RCC 7860 (cell line): Measurements from ENCODE around the gene PDZD7.

Experiments
- DNase-seq: peaks from one replicate; pipeline ENCODE4 v3.0.0-alpha.2; 2015; ENCODE audit warnings: low spot score
- FAIRE-seq: peaks from 2 replicates; lab custom pipeline; 2012; peaks lifted over from hg19 to GRCh38; lab: Jason Lieb, UNC

PDZD7 gene

DNA sequence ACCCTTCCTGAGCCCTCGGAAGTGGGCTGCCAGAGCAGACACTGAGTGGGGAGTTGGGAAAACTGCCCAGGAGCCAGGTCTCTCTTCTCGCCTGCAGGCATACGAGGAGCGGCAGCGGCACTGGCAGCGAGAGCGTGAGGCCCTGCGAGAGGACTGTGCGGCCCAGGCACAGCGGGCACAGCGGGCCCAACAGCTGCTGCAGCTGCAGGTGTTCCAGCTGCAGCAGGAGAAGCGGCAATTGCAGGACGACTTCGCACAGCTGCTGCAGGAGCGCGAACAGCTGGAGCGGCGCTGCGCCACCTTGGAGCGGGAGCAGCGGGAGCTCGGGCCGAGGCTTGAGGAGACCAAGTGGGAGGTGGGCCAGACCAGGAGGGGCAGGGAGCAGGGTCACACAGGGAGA lies 25.6 kb downstream of the PDZD7 start:
- DNase-seq (no peak), FAIRE-seq (no peak)

DNA sequence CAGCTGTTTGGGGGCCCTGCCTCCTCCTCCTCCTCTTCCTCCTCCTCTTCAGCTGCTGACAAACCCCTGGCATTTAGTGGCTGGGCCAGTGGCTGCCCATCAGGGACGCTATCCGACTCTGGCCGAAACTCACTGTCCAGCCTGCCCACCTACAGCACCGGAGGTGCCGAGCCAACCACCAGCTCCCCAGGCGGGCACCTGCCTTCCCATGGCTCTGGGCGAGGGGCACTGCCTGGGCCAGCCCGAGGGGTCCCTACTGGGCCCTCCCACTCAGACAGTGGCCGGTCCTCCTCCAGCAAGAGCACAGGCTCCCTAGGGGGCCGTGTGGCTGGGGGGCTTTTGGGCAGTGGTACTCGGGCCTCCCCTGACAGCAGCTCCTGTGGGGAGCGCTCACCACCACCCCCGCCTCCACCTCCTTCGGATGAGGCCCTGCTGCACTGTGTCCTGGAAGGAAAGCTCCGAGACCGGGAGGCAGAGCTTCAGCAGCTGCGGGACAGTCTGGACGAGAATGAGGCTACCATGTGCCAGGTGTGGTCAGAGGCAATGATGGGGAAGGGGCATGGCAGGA lies 27.2 kb downstream of the PDZD7 start:
- DNase-seq (no peak), FAIRE-seq (no peak)

DNA sequence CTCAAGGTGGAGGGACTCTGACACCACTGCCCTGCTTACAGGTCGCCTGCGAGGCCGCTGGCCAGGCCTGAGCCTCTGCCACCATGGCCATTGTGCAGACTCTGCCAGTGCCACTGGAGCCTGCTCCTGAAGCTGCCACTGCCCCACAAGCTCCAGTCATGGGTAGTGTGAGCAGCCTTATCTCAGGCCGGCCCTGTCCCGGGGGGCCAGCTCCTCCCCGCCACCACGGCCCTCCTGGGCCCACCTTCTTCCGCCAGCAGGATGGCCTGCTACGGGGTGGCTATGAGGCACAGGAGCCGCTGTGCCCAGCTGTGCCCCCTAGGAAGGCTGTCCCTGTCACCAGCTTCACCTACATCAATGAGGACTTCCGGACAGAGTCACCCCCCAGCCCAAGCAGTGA lies 28.5 kb downstream of the PDZD7 start:
- no peak for DNase-seq
- FAIRE-seq, result no peak

DNA sequence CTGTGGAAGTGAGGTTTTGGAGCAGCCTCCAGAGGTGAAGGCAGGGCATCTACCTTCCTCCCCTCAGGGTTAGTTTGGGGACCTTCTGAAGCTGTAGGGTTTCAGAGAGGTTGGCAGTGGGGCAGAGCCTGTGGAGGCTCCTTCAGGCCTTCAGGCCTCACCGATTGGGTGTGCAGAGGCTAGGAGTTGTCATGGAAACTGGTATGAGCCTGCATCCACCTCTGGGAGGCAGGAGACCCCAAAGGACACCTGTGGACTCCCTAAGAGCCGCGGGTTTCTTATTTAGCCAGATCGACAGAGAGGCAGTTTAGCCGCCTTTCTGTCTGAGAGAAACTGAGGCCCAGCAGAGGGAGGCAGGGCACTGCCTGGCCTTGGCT lies 29.3 kb downstream of the PDZD7 start:
- DNase-seq (no peak), FAIRE-seq (no peak)

DNA sequence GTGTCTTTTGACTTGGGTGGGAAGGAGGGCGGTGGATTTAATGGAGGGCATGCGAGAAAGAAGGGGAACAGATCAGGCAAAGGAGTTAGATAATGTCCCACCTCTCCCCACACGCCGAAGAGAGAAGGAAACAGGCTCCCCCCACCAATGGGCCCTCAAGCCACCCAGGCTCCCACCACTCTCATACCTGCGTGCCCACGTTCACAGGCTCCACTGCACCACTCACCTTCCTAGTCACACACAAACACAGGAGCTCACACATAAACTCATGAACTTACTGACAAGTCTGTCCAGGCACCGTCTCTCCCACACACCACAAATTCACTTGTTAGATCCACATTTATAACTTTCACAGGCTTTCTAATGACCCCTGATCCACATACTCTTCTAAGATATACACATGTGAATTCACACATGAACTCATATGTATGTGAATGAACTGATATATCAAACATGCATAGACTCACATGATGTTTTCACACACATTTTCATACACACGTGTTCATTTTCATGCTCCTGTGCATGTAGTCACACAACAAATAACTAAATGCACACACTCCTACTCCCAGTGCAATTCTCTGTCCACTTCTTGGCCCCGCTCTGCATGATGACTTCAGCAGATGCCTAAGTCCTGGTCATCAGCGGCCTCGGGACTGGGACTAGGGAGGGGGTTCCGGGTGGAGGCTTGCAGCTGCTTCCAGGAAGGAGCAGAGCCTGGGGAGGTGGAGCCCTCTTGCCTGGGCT lies 29.8 kb downstream of the PDZD7 start:
- DNase-seq, result peak; percentile 77
- peak; percentile 81 for FAIRE-seq

DNA sequence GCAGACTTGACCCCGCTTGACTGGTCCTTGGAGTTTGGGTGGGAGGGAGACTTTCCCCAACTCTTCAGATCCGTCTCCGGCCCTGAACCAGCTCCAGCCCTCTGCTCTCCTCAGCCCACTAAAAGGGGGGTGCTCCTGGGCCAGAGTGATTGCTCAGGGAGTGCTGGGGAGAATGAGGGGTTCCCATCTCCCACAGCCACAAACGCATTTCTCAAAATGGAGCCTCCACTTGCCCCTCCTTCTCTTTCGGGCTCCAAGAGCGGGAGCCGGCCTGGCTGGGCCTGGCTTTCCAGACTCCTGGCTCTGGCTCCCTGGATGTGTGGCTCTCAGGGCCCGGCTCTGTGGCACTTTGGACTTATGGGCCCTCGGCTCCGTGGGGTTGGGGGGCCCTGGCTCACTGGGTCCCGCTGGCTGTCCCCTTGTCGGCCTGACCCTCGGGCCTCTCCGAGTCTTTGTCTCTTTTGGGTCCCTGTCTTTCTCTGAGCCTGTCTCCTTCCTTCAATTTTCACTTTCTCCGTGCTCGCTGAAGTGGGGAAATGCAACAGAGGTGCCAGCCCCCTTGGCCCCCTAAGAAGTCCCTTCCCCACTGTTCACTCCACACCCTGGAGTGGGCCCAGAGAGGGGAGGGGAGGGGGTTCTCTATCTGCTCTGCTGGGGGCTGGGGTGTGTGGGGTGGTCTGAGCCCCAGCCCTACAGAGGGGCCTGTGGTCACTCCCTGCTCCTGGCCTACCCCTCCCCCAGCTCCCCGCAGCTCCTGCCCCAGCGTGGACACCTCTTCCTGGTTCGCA lies 30.6 kb downstream of the PDZD7 start:
- FAIRE-seq (no peak), DNase-seq (no peak)

DNA sequence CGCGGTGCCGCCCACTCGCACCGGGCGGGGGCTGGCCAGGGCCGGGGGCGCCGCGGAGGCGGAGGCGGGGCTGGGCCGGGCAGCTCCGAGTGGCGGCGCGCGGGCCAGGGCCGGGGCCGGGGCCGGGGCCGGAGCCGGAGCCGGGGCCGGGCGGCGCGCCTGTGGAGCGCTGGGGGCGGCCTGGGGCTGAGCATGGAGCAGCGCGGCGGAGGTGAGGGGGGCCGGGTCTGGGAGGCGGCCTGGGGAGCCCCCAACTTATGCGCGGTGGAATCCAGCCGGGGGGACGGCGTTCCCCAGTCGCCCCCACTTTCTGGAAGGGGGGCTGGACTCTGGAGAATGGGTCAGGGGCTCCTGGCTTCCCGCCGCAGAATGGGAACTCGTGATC lies 31.2 kb downstream of the PDZD7 start, which contains the start of gene LZTS2:
LZTS2 (plus strand) TSS at position 67 of the 385 bp plus-strand sequence. CDS start 2,731 bp downstream, outside the sequence.
- FAIRE-seq (no peak), DNase-seq (no peak)

DNA sequence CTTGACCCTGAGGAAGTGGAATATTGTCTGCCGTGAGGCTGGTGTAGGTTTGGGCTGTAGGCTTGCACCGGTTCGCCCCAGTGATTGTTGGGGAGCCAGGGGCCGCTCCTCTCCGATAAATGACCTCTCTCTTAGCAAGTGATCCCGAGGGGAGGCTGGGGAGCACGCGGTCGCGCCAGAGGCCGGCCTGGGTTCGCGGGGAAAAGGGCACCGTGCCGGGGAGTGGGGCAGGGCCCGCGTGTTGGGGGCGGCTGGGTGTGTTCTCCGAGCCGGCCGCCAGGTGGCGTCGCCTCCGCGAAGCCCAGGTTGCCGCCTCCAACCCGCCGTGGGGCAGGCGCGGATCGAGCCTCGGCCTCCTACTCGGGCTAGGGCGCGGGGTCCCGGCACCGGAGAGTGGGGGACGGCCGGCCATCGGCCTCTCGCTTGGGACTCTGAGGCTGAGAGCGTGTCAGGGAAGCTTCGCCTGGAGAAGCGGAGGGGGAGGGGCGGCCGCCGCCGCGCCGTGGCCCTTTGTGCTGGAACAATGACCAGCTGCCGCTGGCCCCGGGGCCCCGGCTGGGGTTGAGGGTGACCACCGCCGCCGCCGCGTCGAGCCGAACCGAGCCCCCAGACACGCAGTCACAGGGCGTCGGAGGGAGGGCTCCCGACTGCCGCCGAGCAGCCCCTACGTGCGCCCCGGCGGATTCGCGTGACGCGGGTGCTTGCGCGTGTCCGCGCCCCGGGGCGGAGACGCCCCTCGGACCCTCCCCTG lies 31.8 kb downstream of the PDZD7 start:
- FAIRE-seq, result no peak
- DNase-seq, result peak; percentile 49

DNA sequence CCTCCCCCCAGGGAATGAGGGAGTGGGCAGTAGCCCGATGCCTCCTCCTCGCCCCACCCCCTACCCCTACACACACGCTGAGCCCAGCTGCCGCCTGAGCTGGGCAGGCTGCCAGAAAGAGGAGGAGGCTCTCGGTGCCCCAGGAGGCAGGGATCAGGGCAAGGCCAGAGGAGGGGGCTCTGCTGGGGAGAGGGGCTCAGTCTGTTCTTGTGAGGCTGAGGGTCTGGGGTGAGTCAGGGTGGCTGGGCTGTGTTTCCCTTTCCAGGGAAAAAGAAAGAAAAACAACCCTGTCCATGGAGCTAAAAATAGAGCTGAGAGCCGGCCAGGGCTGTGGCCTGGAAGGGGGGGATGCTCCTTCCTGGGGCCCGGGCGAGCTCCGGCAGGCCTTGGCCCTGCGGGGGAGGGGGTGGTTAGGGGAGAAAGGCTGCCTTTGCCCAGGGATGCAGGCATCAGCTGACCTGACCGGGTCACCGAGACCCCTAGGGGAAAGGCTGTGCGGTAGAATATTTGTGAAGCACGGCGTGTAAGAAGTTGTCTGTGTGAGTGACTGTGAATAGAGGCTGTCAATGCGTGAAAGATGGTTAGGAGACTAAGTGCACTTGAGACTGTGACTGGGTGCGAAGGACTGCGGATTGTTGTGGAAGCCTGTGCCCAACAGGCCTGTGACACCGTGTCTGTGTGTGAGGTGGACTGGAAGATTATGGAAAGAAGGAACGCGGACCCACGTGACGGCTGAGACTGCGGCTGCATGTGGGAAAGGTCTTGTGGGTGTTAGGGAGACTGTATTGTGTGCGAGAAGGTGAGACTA lies 32.5 kb downstream of the PDZD7 start:
- peak; percentile 69 for DNase-seq
- FAIRE-seq, result no peak

DNA sequence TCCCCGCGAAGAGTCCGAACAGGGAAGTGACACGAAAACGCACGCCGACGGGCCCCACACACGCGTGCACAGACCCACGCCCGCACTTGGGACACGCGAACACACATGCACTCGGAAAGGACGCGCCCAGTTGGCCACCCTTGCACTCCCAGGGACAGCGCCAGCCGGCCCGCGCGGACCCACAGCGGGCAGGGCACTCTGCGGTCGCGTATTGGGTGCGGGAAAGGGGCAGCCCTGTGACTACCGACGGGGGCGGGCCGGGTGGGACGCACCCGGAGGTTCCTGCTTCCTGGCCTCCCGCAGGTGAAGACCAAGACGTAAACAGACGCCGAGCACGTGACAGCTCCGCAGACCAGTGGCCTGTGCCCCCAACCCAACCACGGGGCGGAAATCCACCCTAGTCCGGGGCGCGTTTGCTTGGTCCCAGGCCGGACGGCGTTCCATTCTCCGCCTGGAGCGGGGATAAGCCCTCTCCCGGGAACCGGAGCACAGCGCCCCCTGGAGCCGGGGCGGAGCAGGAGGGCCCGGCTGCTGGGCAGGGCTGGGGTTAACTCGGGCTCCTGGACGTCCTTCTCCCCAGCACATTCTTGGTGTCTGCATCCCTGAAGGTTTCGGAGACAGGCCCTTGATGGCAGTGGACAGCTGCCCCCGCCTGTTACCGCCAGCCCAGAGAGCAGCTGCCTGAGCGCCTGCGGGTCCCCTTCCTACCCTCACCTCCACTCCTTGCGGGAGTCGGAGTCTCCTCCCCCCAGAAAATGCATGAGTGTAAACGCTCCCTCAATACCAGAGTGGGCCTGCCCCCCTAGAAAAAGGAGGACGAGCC lies 33.4 kb downstream of the PDZD7 start:
- FAIRE-seq, result no peak
- DNase-seq, result peak; percentile 63

DNA sequence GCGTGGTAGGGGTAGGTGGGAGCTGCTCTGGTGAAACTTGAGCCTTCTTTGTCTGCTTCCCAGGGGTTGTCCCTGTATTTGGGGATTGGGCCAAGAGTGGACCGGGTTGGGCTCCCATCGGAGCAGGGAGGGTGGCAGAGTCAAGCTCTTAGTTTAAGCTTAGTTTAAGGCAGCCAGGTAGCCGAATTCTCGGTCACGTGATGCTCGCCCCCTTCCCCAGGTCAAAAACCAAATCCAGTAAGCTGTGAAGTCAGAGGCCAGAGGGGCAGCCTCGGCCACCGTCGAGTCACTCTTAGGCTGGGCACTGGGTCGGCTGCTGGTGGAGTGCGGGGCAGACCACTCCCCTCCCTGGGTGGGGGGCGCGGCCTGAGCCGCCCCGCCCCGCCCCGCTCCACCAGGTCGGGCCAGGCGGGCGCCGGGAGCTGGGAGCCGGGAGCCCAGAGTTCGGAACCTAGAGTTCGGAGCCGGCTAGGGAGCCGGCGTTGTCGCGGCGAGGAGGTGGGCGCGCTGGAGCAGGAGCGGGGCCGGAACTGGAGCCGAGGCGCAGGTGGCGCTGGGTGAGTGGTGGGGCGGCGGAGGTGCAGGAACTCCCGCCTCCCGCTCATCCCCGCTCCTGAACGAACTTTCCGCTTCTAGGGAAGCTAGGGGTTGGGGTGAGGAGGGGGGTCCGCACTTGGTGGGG lies 34.1 kb downstream of the PDZD7 start:
- DNase-seq, result no peak
- no peak for FAIRE-seq

DNA sequence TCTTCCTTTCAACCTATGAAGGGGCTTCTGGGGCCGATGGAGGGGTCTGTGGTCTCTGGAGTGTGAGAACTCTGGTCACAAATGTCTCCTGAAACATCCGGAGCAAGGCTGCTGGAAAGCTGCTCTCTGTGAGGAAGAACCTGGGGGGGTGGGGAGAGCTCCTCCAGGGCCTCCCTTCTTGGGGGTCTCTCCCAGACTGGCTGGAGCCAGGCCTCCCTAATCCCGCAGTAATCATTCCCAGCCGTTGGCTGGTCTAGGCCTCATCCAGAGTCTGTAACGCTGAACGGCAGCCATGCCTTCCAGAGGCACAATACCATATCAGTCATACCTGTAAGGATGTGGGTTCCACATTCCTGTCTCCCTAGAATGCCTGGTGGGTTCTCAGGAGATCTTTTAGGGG lies 35.7 kb downstream of the PDZD7 start:
- FAIRE-seq, result no peak
- DNase-seq, result no peak

DNA sequence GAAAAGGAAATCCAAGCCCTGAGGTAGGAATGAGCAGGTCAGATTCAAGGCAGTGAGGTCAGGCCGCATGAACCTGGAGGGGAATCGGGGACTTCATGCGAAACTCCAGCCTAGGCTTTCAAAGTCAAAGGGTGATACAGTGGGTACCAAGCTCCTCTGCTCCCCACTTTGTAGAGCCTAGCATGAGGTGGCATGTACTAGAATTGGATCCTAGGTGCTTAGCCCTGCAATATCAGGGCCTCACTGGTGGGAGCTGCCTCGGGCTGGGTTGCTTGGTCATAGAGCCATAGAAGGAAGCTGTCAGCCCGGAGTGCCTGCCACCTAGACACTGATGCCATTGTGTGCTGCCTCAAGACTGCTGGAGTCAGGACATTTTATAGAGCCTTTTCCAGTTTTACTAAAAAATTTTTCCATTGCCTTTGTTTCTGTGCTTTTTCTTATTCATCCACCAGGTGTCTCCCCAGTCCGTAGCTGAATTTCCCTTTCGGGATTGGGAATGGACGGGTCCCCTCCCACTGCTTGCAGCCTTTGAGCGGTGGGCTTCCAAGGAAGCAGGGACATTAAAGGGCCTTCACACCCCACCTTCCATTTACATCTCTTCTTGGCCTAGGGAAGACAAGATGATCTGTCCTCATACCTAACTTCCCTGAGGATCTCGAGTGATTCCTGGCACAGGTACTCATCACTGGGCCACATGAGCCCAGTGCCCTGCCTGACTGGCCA lies 36.8 kb downstream of the PDZD7 start:
- FAIRE-seq (no peak), DNase-seq (no peak)

DNA sequence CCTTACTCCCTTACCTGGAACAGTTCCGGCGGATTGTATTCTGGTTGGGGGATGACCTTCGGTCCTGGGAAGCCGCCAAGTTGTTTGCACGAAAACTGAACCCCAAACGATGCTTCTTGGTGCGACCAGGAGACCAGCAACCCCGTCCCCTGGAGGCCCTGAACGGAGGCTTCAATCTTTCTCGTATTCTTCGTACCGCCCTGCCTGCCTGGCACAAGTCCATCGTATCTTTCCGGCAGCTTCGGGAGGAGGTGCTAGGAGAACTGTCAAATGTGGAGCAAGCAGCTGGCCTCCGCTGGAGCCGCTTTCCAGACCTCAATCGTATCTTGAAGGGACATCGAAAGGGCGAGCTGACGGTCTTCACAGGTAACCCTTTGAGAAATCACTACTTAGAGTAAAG lies 41.8 kb downstream of the PDZD7 start:
- DNase-seq, result no peak
- FAIRE-seq, result no peak

DNA sequence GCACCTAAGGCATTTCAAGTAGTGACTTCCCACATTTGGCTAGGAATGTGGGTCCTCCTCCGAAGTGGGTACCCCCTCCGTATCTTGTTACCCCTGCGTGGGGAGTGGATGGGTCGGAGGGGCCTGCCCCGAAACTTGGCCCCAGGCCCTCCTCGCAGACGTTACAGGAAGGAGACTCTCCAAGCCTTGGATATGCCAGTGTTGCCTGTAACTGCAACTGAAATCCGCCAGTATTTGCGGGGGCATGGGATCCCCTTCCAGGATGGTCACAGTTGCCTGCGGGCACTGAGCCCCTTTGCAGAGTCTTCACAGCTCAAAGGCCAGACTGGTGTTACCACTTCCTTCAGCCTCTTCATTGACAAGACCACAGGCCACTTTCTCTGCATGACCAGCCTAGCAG lies 42.8 kb downstream of the PDZD7 start:
- FAIRE-seq, result no peak
- no peak for DNase-seq

DNA sequence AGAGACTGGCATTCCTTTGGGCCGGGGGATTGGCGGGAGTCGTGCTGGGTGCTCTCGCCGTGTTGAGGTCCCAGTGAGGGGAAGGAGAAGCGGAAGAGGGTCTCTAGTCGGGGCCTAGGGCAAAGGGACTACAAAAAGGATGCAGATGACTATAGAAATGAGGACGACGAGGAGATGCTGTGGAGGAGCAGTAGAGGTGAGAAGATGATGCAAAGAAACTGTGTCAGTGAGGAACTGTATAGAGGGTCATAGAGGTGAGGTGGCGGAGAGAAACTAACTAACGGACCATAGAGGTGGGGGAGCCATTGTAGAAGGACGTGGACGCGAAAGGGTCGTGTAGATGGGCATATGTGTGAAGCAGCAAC lies 43.3 kb downstream of the PDZD7 start:
- DNase-seq (no peak), FAIRE-seq (no peak)

DNA sequence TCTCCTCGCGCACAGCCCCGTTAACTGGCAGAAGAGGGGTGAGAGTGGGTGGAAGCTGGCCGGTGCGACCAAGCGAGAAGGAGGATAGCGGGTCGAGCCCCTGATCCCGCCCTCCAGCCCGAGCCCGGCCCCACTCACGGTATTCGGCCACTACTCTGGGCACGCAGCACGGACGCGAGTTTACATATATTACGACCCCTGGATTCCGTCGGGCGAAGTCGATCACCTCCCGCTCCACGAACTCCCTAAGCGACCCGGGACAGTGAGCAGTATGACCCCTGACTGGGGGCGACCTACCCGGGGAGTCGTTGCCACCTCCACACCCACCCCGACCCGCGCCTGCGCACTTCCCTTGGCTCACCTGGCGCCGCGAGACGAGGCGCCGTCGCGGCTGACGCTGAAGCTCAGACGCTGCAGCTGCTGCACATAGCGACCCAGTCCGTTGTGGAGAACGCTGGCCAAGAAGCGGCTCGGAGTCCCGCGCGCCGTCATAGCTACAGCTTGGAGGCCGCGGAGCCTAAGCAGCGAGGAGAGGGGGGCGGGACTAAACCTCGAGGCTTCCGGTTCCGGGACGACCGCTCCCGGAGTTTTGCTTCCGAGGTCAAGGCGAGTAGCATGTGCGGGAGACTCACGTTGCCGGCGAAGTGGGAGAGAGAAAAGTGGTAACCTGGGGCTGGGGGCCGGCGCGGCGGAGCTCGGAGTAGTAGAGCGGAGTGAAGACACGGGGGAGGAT lies 43.8 kb downstream of the PDZD7 start, which contains the start of the genes MRPL43 and TWNK:
MRPL43 (minus strand) TSS at position 546 of the 733 bp plus-strand sequence; CDS start at position 492, 54 bp downstream.
TWNK (plus strand) TSS at position 592 of the 733 bp plus-strand sequence. CDS start 668 bp downstream, outside the sequence.
- no peak for FAIRE-seq
- peak; percentile 52 for DNase-seq

DNA sequence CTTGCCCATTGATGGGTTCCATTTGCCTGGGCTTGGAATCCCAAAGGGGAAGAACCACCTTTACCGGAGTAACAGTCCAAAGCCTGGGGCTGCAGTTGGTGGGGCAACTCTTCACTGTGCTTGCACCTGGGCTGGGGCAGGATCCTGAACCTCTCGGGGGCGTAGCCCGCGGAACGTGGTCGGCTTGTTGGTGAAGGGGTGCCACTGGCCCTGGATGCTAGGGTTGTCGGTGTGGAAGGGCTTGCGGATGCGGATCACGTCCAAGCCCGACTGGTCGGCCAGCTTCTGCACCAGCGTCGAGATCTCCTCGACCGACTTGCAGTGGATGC lies 44.3 kb downstream of the PDZD7 start:
- no peak for FAIRE-seq
- DNase-seq, result no peak
